ENCODE results near the gene GPR35.

DNA sequence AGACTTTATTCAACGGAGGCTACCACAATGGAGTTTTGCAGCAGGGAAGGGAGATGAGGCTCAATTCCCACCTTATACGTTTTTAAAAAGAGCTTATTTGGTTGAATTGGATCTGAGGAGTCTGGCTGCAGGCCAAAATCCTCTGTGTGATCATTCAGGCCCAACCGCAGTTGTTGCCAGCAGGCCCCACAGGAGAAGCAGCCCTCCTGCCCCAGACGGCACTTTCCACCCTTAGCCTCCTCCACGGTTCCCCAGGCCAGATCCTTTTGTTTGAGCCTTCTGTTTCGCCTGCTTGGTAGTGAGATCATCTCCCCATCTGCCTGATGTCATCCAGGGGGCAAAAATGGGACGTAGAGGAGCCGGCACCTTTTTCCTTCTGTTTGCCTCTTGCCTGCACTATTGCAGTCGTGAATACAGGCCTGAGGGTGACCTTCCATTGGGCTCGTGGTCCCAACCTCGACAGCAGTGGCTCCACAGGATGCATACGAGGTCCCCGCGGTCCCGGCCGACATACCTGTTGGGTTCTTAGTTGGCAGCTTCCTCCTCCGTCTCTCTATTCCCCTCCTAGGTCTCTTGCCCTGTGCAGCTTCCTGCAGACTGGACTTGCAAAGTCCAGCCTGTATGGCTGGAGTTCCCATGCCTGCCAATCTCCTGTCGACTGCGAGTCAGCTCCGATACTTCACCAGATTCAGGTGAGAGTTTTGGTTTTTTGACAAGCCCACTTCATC, 9.3 kb upstream of the GPR35 start:
- TF ChIP-seq CTCF (IDR thresholded peaks at IDR 0.05) (no peak), POLR2A (IDR thresholded peaks at IDR 0.05; ENCODE audit: low read depth) (no peak), POLR2AphosphoS5 (IDR thresholded peaks at IDR 0.05) (no peak)
